HepG2 (cell line): ENCODE measurements around the gene SLC34A3. TPM values are rescaled to one million over a fixed set of nuclear protein-coding genes. Genes with fewer than 3 reads are reported as not detected.

ENCODE experiments used
- EP300 ChIP-seq, 3 experiments: sonication (generic) in 1 of 3; formaldehyde crosslinking in 1 of 3; IDR thresholded peaks; 2 replicates each; pipeline versions ENCODE4 v1.5.1 to v1.6.1; 2011 to 2020; ENCODE audit warnings: low read depth in 2 of 3, low read length in 2 of 3, borderline replicate concordance in 1 of 3, improper control_type of control experiment in 1 of 3, mild to moderate bottlenecking in 1 of 3, missing genetic modification reagents in 1 of 3, moderate library complexity in 1 of 3
- MED8 ChIP-seq: sonication (generic); formaldehyde crosslinking; IDR thresholded peaks from 2 replicates; pipeline ENCODE4 v1.8.1; 2023; ENCODE audit warnings: mild to moderate bottlenecking, missing genetic modification reagents; ENCODE audit not compliant: insufficient replicate concordance
- RNF2 ChIP-seq: fragments of 450-650 bp; conservative IDR thresholded peaks from 2 replicates; pipeline ENCODE4 v1.6.1; 2016; ENCODE audit warnings: low read depth
- SIN3A ChIP-seq: IDR thresholded peaks from 2 replicates; pipeline ENCODE4 v1.6.1; 2011; ENCODE audit warnings: low read depth, mild to moderate bottlenecking, control low read depth, low read length, borderline replicate concordance
- TEAD3 ChIP-seq: optimal IDR thresholded peaks from 2 replicates; pipeline ENCODE3; 2016; ENCODE audit warnings: borderline replicate concordance
- ZFP36L2 ChIP-seq: sonication (generic); formaldehyde crosslinking; IDR thresholded peaks from 2 replicates; pipeline ENCODE4 v1.4.0; 2020; ENCODE audit warnings: missing genetic modification reagents
- ZNF17 ChIP-seq: sonication (generic); formaldehyde crosslinking; IDR thresholded peaks from 2 replicates; pipeline ENCODE4 v1.5.0; 2020; ENCODE audit warnings: mild to moderate bottlenecking, missing genetic modification reagents
- ZNF225 ChIP-seq: sonication (generic); formaldehyde crosslinking; IDR thresholded peaks from 2 replicates; pipeline ENCODE4 v1.4.0; 2020; ENCODE audit warnings: mild to moderate bottlenecking, missing genetic modification reagents
- ZNF337 ChIP-seq: sonication (generic); formaldehyde crosslinking; IDR thresholded peaks from 2 replicates; pipeline ENCODE4 v1.5.1; 2020; ENCODE audit warnings: missing genetic modification reagents, low read depth, mild to moderate bottlenecking, borderline replicate concordance
- ZNF713 ChIP-seq: sonication (generic); formaldehyde crosslinking; IDR thresholded peaks from 2 replicates; pipeline ENCODE4 v1.4.0; 2020; ENCODE audit warnings: mild to moderate bottlenecking, missing genetic modification reagents
- polyA plus RNA-seq, 8 experiments: library from polyadenylated mRNA; depleted of rRNA in 3 of 8; stranded (reverse) in 7 of 8; unstranded in 1 of 8; fragments of >200 nt; fragmentation: Illumina TruSeq in 4 of 8; extraction: Trizol in 4 of 8; gene quantifications; 2 replicates each; pipeline versions ENCODE4 v1.2.1 to v1.2.3, GENCODE V29; 2011 to 2016; ENCODE audit warnings: low read depth in 4 of 8, missing spikeins in 1 of 8, mixed read lengths in 1 of 8; ENCODE audit not compliant: insufficient read depth in 1 of 8
- total RNA-seq, 5 experiments: library from RNA; depleted of rRNA; stranded (reverse); fragments of >200 nt; fragmentation: Illumina TruSeq; extraction: Trizol; gene quantifications; 2 replicates each; pipeline ENCODE4 v1.2.3, GENCODE V29; 2016; ENCODE audit warnings: low read depth in 1 of 5
- TF ChIP-seq, protein P1 (sequence below): IDR thresholded peaks from 2 replicates; pipeline ENCODE4 v1.6.1; 2016; ENCODE audit warnings: mild to moderate bottlenecking
- TF ChIP-seq, protein P2 (sequence below): sonication (generic); formaldehyde crosslinking; IDR thresholded peaks from 2 replicates; pipeline ENCODE4 v1.9.0; 2021; ENCODE audit warnings: missing genetic modification reagents, mild to moderate bottlenecking, borderline replicate concordance
- TF ChIP-seq, protein P3 (sequence below): IDR thresholded peaks from 2 replicates; pipeline ENCODE4 v1.6.1; 2016; ENCODE audit warnings: low read depth, borderline replicate concordance
- TF ChIP-seq, protein P4 (sequence below): IDR thresholded peaks from 2 replicates; pipeline ENCODE4 v1.6.1; 2018; ENCODE audit warnings: missing genetic modification reagents, mild to moderate bottlenecking, missing compliant biosample characterization
- TF ChIP-seq, protein P5 (sequence below): sonication (generic); formaldehyde crosslinking; IDR thresholded peaks from 2 replicates; pipeline ENCODE4 v1.5.1; 2020; ENCODE audit warnings: mild to moderate bottlenecking, missing genetic modification reagents, moderate library complexity
- TF ChIP-seq, protein P6 (sequence below): sonication (generic); formaldehyde crosslinking; IDR thresholded peaks from 2 replicates; pipeline ENCODE4 v1.8.0; 2022; ENCODE audit warnings: mild to moderate bottlenecking, missing genetic modification reagents

Gene SLC34A3
- total and polyA plus RNA-seq, 2 of the 13 experiments (the other 11 are each of a cell fraction or from before 2014, with no cell fraction given), result 0.07 to 1.0 TPM

DNA sequence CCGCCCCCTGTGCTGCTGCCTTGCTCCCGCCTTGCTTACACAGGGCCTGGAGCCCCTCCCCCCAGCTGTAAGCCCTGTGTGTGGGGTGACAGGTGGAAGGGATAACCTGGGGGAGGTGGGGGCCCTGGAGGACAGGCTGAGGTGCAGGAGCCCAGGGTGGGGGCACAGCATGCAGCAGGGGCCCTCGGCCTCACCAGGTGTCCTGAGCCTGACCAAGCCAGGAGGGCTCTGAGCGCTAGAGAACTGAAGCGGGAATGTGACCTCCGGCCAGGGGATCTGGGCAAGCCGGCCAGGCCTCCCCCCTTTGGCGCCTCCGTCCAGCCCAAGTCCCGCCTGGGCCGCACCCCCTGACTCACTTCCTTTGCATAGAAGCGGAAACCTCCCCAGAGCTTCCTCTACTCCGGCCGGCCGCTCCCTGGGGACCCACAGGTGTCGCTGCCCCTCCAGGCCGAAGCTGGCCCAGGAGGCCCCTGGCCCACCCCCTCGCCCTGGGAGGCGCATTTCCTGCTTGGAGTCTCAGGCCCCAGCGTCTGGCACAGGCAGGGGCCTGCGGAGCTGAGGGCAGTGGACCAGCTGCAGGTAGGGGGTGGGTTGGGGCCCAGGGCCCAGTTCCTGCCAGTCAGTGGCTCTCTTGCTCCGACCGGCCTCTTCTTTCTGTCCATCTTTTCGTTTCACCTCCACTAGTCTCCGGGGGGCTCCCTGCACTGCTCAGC, 46.8 kb downstream of the SLC34A3 start, which contains the start of gene TOR4A (continued):
- TF ChIP-seq, protein P1, sequence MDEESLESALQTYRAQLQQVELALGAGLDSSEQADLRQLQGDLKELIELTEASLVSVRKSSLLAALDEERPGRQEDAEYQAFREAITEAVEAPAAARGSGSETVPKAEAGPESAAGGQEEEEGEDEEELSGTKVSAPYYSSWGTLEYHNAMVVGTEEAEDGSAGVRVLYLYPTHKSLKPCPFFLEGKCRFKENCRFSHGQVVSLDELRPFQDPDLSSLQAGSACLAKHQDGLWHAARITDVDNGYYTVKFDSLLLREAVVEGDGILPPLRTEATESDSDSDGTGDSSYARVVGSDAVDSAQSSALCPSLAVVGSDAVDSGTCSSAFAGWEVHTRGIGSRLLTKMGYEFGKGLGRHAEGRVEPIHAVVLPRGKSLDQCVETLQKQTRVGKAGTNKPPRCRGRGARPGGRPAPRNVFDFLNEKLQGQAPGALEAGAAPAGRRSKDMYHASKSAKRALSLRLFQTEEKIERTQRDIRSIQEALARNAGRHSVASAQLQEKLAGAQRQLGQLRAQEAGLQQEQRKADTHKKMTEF (CRISPR knock-in tag), result peak; percentile 86
- 0 out of 2 replicates have a peak, but pooled peaks have one; percentile 39 for TF ChIP-seq RNF2
- TF ChIP-seq, protein P2, sequence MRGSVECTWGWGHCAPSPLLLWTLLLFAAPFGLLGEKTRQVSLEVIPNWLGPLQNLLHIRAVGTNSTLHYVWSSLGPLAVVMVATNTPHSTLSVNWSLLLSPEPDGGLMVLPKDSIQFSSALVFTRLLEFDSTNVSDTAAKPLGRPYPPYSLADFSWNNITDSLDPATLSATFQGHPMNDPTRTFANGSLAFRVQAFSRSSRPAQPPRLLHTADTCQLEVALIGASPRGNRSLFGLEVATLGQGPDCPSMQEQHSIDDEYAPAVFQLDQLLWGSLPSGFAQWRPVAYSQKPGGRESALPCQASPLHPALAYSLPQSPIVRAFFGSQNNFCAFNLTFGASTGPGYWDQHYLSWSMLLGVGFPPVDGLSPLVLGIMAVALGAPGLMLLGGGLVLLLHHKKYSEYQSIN (CRISPR knock-in tag), result no peak
- no peak for TF ChIP-seq ZNF17 (CRISPR knock-in tag)
- no peak for TF ChIP-seq ZNF225 (CRISPR knock-in tag)
- peak; percentile 58; the same call in 1 of the 2 replicates for TF ChIP-seq ZFP36L2 (CRISPR knock-in tag)
- TF ChIP-seq, protein P3, sequence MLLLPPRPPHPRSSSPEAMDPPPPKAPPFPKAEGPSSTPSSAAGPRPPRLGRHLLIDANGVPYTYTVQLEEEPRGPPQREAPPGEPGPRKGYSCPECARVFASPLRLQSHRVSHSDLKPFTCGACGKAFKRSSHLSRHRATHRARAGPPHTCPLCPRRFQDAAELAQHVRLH (CRISPR knock-in tag), result 0 out of 2 replicates have a peak, but pooled peaks have one; percentile 57
- TF ChIP-seq ZNF713, result no peak
- peak; percentile 12 for TF ChIP-seq MED8 (CRISPR knock-in tag)
- TF ChIP-seq SIN3A, result peak; percentile 91; the same call in 1 of the 2 replicates
- TF ChIP-seq ZNF337 (CRISPR knock-in tag), result no peak
- peak; percentile 20 to 39; a peak in 2 of 4 replicates for TF ChIP-seq EP300 (IDR thresholded peaks at IDR 0.05; ENCODE audit: low read depth in 2 of 2, low read length in 2 of 2)
- TF ChIP-seq EP300 (CRISPR knock-in tag; IDR thresholded peaks at IDR 0.05; ENCODE audit: borderline replicate concordance), result no peak; the same call in none of the 2 replicates
- TF ChIP-seq, protein P4, sequence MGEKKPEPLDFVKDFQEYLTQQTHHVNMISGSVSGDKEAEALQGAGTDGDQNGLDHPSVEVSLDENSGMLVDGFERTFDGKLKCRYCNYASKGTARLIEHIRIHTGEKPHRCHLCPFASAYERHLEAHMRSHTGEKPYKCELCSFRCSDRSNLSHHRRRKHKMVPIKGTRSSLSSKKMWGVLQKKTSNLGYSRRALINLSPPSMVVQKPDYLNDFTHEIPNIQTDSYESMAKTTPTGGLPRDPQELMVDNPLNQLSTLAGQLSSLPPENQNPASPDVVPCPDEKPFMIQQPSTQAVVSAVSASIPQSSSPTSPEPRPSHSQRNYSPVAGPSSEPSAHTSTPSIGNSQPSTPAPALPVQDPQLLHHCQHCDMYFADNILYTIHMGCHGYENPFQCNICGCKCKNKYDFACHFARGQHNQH, result peak; percentile 84; the same call in 1 of the 2 replicates
- TF ChIP-seq, protein P5, sequence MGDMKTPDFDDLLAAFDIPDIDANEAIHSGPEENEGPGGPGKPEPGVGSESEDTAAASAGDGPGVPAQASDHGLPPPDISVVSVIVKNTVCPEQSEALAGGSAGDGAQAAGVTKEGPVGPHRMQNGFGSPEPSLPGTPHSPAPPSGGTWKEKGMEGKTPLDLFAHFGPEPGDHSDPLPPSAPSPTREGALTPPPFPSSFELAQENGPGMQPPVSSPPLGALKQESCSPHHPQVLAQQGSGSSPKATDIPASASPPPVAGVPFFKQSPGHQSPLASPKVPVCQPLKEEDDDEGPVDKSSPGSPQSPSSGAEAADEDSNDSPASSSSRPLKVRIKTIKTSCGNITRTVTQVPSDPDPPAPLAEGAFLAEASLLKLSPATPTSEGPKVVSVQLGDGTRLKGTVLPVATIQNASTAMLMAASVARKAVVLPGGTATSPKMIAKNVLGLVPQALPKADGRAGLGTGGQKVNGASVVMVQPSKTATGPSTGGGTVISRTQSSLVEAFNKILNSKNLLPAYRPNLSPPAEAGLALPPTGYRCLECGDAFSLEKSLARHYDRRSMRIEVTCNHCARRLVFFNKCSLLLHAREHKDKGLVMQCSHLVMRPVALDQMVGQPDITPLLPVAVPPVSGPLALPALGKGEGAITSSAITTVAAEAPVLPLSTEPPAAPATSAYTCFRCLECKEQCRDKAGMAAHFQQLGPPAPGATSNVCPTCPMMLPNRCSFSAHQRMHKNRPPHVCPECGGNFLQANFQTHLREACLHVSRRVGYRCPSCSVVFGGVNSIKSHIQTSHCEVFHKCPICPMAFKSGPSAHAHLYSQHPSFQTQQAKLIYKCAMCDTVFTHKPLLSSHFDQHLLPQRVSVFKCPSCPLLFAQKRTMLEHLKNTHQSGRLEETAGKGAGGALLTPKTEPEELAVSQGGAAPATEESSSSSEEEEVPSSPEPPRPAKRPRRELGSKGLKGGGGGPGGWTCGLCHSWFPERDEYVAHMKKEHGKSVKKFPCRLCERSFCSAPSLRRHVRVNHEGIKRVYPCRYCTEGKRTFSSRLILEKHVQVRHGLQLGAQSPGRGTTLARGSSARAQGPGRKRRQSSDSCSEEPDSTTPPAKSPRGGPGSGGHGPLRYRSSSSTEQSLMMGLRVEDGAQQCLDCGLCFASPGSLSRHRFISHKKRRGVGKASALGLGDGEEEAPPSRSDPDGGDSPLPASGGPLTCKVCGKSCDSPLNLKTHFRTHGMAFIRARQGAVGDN, result peak; percentile 89
- TF ChIP-seq, protein P6, sequence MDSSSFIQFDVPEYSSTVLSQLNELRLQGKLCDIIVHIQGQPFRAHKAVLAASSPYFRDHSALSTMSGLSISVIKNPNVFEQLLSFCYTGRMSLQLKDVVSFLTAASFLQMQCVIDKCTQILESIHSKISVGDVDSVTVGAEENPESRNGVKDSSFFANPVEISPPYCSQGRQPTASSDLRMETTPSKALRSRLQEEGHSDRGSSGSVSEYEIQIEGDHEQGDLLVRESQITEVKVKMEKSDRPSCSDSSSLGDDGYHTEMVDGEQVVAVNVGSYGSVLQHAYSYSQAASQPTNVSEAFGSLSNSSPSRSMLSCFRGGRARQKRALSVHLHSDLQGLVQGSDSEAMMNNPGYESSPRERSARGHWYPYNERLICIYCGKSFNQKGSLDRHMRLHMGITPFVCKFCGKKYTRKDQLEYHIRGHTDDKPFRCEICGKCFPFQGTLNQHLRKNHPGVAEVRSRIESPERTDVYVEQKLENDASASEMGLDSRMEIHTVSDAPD (CRISPR knock-in tag), result no peak
- peak; percentile 76 for TF ChIP-seq TEAD3
